Testis (tissue), 2 donors: ENCODE measurements around the gene PSEN2.

Experiments used
- POLR2A ChIP-seq: fragments of 450-650 bp; IDR thresholded peaks from one replicate; pipeline ENCODE4 v1.6.1; 2017; ENCODE audit warnings: antibody characterized with exemption, mild to moderate bottlenecking, moderate library complexity
- TF ChIP-seq, protein P1 (sequence below), 3 experiments: fragments of 450-650 bp in 2 of 3; fragments of 200-600 bp in 1 of 3; sonication (generic) in 1 of 3; IDR thresholded peaks; one replicate each; pipeline ENCODE4 v1.5.1; 2016 to 2019; ENCODE audit warnings: antibody characterized with exemption in 3 of 3, mild to moderate bottlenecking in 2 of 3, moderate library complexity in 1 of 3

DNA sequence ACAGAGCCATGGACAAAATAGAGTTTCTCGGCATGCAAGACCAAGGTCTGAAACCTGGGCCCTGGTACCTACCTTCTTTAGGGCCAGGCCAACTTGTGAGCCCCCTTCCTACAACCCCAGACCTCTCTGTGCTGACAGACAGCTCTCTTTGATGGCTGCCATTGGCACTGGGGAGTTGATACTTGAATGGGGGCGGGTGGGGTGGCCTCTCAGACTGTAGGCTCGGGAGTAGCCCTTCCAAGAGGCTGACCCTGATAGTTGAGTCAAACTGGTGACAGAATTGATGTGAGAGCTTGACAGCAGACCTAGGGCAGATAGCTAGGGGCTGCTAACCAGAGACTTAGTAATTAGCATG is 44.7 kb upstream of the PSEN2 start:
- TF ChIP-seq, protein P1, sequence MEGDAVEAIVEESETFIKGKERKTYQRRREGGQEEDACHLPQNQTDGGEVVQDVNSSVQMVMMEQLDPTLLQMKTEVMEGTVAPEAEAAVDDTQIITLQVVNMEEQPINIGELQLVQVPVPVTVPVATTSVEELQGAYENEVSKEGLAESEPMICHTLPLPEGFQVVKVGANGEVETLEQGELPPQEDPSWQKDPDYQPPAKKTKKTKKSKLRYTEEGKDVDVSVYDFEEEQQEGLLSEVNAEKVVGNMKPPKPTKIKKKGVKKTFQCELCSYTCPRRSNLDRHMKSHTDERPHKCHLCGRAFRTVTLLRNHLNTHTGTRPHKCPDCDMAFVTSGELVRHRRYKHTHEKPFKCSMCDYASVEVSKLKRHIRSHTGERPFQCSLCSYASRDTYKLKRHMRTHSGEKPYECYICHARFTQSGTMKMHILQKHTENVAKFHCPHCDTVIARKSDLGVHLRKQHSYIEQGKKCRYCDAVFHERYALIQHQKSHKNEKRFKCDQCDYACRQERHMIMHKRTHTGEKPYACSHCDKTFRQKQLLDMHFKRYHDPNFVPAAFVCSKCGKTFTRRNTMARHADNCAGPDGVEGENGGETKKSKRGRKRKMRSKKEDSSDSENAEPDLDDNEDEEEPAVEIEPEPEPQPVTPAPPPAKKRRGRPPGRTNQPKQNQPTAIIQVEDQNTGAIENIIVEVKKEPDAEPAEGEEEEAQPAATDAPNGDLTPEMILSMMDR (IDR thresholded peaks at IDR 0.05), result no peak
- no peak for TF ChIP-seq POLR2A
